WI38 (cell line): Measurements from ENCODE around the gene PDZRN3.
A peak's percentile ranks its signal among the peaks of the same experiment; 100 is the strongest.

Experiments
- H3K4me3 ChIP-seq: 2 replicates; pipeline ENCODE4 v1.5.1; 2011; ENCODE audit warnings: low read depth, mild to moderate bottlenecking, control low read depth, low read length
- CTCF ChIP-seq: IDR thresholded peaks from 2 replicates; pipeline ENCODE4 v1.5.1; 2012; ENCODE audit warnings: low read depth, mild to moderate bottlenecking, control low read depth, low read length

Gene PDZRN3

GRCh38 chr3:73624017-73624820 is 522 bp downstream of the PDZRN3 start:
- peak overlapping the region; percentile 83 for H3K4me3 ChIP-seq
- TF ChIP-seq CTCF, result no peak

DNA sequence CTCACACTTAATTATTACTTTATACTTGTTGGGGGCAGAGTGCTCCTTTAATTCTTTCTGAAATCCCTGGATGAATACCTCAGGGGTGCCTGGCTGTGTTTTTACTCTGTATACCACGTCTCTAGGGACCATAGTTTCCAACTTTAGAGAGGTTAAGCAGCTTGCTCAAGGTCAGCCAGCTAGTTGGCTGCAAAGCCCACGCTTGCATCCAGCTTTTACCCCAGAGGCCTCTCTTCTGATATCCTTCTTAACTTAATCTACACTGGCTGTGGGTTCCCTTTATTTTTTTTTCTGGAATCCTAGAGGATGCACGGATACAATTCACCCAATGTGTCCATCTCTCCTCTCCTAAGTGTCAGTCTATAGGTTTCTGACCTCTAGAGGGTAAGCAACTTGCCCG is 1.4 kb downstream of the PDZRN3 start:
- H3K4me3 ChIP-seq, result peak overlapping the region; percentile 83
- TF ChIP-seq CTCF, result no peak

DNA sequence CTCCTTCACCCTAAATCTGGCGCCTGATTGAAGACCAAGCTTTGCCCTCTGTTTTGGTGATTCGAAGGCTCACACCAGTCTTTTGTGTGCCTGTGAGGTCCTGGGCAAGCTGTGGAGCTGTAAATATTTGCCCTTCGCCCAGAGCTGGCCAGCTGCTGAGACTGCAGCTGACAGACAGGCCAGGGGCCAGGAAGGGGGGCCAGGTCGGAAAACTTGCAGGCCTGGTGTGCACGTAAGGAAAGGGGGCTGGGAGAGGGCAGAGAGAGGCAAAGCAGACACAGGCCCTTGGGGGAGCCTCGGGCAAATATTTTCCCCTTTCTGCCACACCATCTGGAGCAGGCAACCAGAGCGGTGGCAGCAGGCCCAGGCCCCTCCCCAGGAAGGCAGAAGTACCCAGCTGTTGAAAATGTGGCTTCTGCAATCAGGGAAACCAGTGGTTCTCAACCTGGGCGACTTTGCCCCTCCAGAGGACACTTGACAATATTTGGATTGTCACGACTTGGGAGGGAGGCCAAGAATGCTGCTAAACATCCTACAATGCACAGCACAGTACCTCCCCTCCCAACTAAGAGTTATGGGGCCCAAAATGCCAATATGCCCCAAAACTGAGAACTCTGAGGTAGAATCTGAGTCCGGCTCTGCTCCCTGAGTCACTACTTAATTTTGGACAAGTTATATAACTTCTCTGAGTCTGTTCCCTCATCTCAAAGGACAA is 2.5 kb downstream of the PDZRN3 start:
- H3K4me3 ChIP-seq, result peak overlapping the region; percentile 83
- no peak for TF ChIP-seq CTCF

DNA sequence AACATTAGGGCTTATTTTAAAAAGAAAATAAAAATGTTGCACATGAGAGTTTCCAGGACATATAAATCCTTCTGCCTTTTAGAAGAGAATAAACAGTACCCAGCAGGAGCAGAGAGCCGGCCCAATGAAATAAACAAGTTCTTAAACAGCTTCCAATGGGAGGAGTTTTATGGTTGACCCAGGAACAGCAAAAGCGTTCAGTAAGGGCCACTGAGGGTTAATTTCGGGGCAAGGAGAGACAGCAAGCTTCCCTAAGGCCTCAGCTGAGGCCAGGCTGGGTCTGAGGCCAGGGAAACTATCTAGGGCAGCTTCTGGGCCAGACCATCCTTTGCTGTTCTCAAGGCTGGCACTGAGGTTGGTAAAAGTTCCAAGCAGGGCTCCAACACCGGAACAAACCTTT is 3.4 kb downstream of the PDZRN3 start:
- peak overlapping the region; percentile 83 for H3K4me3 ChIP-seq
- no peak for TF ChIP-seq CTCF

- H3K4me3 ChIP-seq, result no peak overlapping the region
- TF ChIP-seq CTCF, result no peak
Measured at GRCh38 chr3:73618461-73618860, 6.3 kb downstream of the PDZRN3 start.

- TF ChIP-seq CTCF, result no peak
- H3K4me3 ChIP-seq, result no peak overlapping the region
Measured at GRCh38 chr3:73616056-73616455, 8.7 kb downstream of the PDZRN3 start.

- no peak for TF ChIP-seq CTCF
- no peak overlapping the region for H3K4me3 ChIP-seq
Measured at GRCh38 chr3:73614419-73614818, 10.3 kb downstream of the PDZRN3 start.
